IMR-90 (cell line): ENCODE results near the gene RFPL2.

ENCODE experiments used
- CHD1 ChIP-seq: IDR thresholded peaks from 2 replicates; pipeline ENCODE4 v1.6.1; 2012; ENCODE audit warnings: low read depth, low read length, improper control_type of control experiment
- MXI1 ChIP-seq: IDR thresholded peaks from 2 replicates; pipeline ENCODE4 v1.6.1; 2012; ENCODE audit warnings: low read depth, mild to moderate bottlenecking, low read length, moderate library complexity, borderline replicate concordance
- POLR2A ChIP-seq: IDR thresholded peaks from 2 replicates; pipeline ENCODE4 v1.6.1; 2012; ENCODE audit warnings: mild to moderate bottlenecking, low read depth, low read length
- RAD21 ChIP-seq: IDR thresholded peaks from 2 replicates; pipeline ENCODE4 v1.6.1; 2012; ENCODE audit warnings: low read length, improper control_type of control experiment
- RFX5 ChIP-seq: IDR thresholded peaks from 2 replicates; pipeline ENCODE4 v1.8.0; 2012; ENCODE audit warnings: low read depth, mild to moderate bottlenecking, low read length, moderate library complexity
- TF ChIP-seq, protein P1 (sequence below): conservative IDR thresholded peaks from 2 replicates; pipeline ENCODE4 v1.5.1; 2012; ENCODE audit warnings: mild to moderate bottlenecking, low read depth, low read length, improper control_type of control experiment

DNA sequence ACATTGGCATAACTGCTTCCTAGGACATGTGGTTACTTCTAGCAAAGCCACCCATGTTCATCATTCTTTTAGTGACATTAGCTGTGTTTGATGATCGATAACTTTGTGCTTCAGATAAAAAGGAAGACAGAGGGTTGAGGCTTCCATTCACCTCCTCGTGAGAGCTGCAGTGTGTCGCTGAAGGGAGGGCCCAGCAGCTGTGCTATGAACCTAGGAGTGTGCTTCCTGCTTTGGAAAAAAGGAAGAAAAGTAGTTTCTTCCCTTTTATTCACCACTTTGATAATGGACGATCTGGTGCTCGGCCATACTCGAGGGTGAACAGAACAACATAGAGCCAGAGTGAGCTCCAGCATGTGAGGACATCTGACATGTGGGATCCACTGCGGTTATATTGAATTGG is 6.1 kb upstream of the RFPL2 start:
- TF ChIP-seq POLR2A (no peak), MXI1 (no peak), RAD21 (no peak), RFX5 (no peak), CHD1 (no peak)
- TF ChIP-seq, protein P1, sequence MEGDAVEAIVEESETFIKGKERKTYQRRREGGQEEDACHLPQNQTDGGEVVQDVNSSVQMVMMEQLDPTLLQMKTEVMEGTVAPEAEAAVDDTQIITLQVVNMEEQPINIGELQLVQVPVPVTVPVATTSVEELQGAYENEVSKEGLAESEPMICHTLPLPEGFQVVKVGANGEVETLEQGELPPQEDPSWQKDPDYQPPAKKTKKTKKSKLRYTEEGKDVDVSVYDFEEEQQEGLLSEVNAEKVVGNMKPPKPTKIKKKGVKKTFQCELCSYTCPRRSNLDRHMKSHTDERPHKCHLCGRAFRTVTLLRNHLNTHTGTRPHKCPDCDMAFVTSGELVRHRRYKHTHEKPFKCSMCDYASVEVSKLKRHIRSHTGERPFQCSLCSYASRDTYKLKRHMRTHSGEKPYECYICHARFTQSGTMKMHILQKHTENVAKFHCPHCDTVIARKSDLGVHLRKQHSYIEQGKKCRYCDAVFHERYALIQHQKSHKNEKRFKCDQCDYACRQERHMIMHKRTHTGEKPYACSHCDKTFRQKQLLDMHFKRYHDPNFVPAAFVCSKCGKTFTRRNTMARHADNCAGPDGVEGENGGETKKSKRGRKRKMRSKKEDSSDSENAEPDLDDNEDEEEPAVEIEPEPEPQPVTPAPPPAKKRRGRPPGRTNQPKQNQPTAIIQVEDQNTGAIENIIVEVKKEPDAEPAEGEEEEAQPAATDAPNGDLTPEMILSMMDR: no peak
